Urothelium cell line (cell line): Measurements from ENCODE around the gene DNAH6.

Experiments used
- DNase-seq: peaks from one replicate; pipeline ENCODE4 v3.0.0; 2011; ENCODE audit warnings: low spot score, mixed read lengths
- FAIRE-seq: peaks from 2 replicates; lab custom pipeline; 2011; peaks lifted over from hg19 to GRCh38; lab: Jason Lieb, UNC

The DNAH6 gene

DNA sequence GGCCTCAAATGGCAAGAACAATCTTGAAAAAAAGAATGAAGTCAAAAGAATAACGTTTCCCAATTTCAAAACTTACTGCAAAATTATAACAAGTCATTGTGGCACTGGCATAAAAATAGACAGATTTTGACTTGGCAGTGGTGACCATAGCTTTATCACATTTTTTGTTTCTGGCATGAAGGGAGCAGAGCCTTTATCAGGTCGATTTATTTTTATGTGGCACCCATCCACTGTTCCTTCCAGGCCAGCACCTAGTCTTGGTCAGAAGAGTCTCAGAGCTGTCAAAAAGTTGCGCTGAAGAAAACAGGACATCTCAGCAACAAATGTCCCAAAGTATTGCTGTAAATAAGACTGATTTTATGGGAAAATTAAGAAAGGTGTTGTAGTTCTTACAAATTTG lies 272.2 kb downstream of the DNAH6 start:
- no peak for FAIRE-seq
- DNase-seq = no peak

GRCh38 chr2:84792856-84793522 lies 276.7 kb downstream of the DNAH6 start:
- FAIRE-seq (peak; percentile 61), DNase-seq (no peak)

- FAIRE-seq (no peak), DNase-seq (no peak)
These were observed 277.3 kb downstream of the DNAH6 start for GRCh38 chr2:84793641-84794040.

DNA sequence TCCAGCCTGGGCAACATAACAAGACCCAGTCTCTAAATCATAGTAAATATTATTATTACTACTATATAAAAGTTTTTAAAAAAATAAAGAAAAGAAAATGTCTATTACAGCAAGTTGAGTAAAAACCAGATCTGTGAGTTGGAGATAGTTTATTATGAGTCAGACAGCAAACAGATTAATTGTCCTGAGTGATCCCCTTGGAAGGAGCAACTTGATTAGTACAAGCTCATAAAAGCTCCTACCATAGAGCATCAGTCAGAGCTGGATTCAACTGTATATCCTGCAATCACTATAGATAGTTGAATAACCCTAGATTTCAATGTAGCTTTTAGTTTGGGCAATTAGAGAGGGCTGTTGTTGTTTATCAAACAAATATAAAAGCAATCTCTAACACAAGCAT lies 280.5 kb downstream of the DNAH6 start:
- no peak for DNase-seq
- FAIRE-seq = no peak

- DNase-seq (no peak), FAIRE-seq (no peak)
These were observed 281.0 kb downstream of the DNAH6 start for GRCh38 chr2:84797271-84797670.

DNA sequence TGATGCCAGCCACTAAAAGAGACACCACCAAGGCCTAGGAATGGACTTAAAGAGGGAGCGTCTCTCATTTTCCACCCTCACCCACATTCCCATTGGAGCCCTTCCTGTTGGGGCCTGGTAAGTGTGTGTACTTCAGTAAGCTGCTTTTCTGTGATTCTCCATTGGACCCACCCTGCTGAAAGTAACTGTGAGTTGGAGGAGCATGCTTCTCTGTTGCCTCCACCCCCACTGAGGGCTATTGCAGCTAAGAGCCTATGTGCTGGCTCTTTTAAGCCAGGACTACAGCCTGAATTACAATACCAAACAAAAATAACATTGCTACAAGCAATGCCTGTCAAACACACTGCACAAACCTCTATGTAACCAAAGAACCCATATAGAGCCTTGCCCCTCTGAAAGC lies 283.5 kb downstream of the DNAH6 start:
- DNase-seq (no peak), FAIRE-seq (no peak)

DNA sequence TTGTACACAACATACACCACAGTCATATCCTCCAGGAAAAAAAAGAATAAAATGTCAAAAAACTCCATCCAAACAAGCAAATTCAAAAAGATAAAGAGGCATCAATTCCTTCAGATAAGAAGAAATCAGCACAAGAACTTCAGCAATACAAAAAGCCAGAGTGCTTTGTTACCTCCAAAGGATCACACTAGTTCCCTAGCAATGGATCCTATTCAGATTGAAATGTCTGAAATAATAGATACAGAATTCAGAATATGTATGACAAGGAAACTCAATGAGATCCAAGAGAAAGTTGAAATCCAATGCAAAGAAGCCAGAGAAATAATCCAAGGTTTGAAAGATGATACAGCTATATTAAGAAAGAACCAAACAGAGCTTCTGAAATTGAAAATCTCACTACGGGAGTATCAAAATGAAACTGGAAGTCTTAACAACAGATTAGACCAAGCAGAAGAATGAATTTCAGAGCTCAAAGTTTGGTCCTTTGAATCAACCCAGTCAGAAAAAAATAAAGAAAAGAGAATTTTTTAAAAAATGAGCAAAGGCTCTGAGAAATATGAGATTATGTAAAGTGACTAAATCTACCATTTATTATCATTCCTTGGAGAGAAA lies 284.0 kb downstream of the DNAH6 start:
- FAIRE-seq = no peak
- DNase-seq = no peak

- no peak for DNase-seq
- no peak for FAIRE-seq
These were observed 285.5 kb downstream of the DNAH6 start for GRCh38 chr2:84801811-84802210.

DNA sequence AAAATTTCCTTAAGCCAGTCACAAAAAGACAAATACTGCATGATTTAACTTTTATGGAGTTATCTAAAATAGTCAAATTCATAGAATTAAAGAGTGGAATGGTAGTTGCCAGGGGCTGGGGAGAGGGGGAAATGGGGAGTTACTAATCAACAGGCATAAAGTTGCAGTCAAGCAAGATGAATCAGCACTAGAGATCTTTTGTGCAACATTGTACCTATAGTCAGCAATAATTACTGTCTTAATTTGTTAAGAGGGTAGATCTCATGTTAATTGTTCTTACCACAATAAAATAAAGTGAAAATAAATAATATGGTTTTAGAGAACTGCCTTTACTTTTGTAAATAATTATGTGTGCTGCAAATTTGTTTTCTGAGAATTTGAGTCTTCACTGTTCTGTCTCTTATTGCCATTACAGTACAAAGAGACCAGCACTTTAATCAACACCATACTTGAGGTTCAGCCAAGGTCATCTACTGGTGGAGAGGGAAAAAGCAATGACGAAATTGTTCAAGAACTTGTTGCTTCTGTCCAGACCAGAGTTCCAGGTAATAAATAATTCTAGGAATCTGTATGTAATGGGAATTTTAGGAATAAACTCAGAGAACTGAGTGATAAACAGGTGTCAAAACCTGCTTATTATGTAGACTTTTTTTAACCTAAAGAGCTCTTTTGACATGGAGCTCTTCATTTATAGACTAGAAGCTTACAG lies 289.1 kb downstream of the DNAH6 start:
- DNase-seq (no peak), FAIRE-seq (no peak)

GRCh38 chr2:84807063-84807485 lies 290.8 kb downstream of the DNAH6 start:
- FAIRE-seq (peak; percentile 91), DNase-seq (peak; percentile 85)

DNA sequence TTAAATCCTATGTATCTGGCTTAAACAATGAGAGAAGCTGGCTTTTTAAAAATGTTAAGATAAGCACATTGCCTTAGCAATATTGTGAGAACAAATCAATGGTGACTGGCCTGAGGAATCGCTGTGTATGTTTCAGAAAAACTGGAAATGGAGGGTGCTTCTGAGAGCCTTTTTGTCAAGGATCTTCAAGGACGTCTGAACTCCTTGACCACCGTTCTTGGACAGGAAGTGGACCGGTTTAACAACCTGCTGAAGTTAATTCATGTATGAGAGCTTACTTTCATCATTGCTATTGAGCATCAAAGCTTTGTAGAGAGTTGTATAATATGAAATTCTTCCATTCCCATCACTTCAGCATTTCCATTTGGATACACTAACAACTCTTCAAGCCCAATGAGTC lies 292.0 kb downstream of the DNAH6 start:
- FAIRE-seq = no peak
- DNase-seq = no peak

GRCh38 chr2:84811839-84812431 lies 295.6 kb downstream of the DNAH6 start:
- FAIRE-seq (no peak), DNase-seq (no peak)

DNA sequence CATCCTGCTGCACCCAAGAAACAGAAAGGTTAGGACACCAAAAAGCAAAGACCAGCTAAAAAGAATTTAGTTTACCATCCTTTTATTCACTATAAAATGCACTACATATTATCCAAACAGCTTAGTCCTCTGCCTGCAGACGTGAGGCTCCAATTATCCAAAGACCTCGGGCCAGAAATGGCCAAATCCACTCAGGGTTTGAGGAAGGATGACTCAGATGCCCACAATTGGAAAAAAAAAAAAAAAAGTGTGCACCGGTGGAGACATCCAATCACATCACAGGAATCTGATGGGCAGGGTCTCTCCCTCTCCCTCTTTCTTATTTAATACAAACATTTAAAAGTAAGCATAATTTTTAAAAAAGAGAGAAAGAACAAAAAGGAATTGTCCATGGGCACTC lies 298.8 kb downstream of the DNAH6 start:
- peak; percentile 41 for DNase-seq
- no peak for FAIRE-seq

GRCh38 chr2:84816426-84817026 lies 300.2 kb downstream of the DNAH6 start:
- FAIRE-seq = no peak
- DNase-seq = no peak

- FAIRE-seq = no peak
- DNase-seq = no peak
These were observed 300.9 kb downstream of the DNAH6 start for GRCh38 chr2:84817239-84817655.

GRCh38 chr2:84821806-84822205 lies 305.5 kb downstream of the DNAH6 start:
- FAIRE-seq (no peak), DNase-seq (no peak)

GRCh38 chr2:84823229-84823628 lies 306.9 kb downstream of the DNAH6 start:
- FAIRE-seq (no peak), DNase-seq (no peak)

- FAIRE-seq (no peak), DNase-seq (no peak)
These were observed 307.5 kb downstream of the DNAH6 start for GRCh38 chr2:84823788-84824187.

GRCh38 chr2:84827978-84828575 lies 311.8 kb downstream of the DNAH6 start:
- FAIRE-seq = no peak
- DNase-seq = no peak

DNA sequence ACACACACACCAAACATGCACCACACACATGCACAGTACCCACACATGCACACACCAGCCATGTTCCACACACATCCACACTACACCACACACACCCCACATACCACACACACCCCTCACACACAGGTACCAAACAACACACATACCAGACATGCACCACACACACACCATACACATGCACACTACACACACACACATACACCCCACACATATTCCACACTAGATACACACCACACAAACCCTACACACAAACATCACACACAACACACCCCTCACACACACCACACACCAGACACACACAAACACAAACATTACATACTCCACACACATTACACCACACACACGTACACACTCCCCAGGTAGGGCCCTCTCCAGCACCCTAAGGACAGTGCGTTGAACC lies 313.4 kb downstream of the DNAH6 start:
- no peak for FAIRE-seq
- no peak for DNase-seq

DNA sequence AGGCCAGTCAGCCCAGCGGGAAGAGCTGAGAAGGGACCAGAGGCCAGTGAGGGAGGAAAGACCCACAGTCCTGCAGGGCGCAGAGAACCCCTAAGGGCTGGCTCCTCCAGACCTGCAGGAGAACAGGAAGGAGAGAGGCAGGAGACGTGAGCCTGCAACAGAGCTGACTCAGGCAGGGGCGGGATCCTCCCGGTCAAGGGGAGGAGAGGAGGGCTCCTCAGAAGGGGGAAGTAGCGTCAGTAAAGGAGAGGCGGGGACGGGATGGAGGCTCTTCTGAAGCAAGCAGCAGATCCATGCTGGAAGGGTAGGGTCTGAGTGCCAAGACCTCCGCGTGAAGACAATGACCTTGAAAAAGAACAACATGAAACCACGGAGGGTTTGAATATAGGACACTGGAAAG lies 313.8 kb downstream of the DNAH6 start:
- FAIRE-seq (no peak), DNase-seq (no peak)
